ENCODE results near the gene INF2. TPM values are rescaled to one million over a fixed set of nuclear protein-coding genes. Genes with fewer than 3 reads are reported as not detected.

The INF2 gene
- total RNA-seq, 1 donor from 2014 or later = 28.4 TPM

- ATAC-seq = no peak
Measured at GRCh38 chr14:104705340-104706047, 16.1 kb downstream of the INF2 start.

- no peak for ATAC-seq
Measured at GRCh38 chr14:104706733-104707607, 17.6 kb downstream of the INF2 start.

- ATAC-seq = peak; percentile 5
Measured at GRCh38 chr14:104707608-104708595, 18.5 kb downstream of the INF2 start.

- peak; percentile 77 for ATAC-seq
Measured at GRCh38 chr14:104708606-104709268, 19.3 kb downstream of the INF2 start.

- no peak for ATAC-seq
Measured at GRCh38 chr14:104709387-104710039, 20.1 kb downstream of the INF2 start.

GRCh38 chr14:104710071-104710735 is 20.8 kb downstream of the INF2 start:
- no peak for ATAC-seq

- ATAC-seq = no peak
Measured at GRCh38 chr14:104712881-104713734, 23.7 kb downstream of the INF2 start.

- no peak for ATAC-seq
Measured at GRCh38 chr14:104714066-104714465, 24.6 kb downstream of the INF2 start.

- ATAC-seq = no peak
Measured at GRCh38 chr14:104714681-104715080, 25.3 kb downstream of the INF2 start.

- peak; percentile 23 for ATAC-seq
Measured at GRCh38 chr14:104715416-104715815, 26.0 kb downstream of the INF2 start.

GRCh38 chr14:104715871-104716270 is 26.5 kb downstream of the INF2 start:
- peak; percentile 22 for ATAC-seq

- no peak for ATAC-seq
Measured at GRCh38 chr14:104717137-104717536, 27.7 kb downstream of the INF2 start.

- no peak for ATAC-seq
Measured at GRCh38 chr14:104717646-104718045, 28.2 kb downstream of the INF2 start.

- no peak for ATAC-seq
Measured at GRCh38 chr14:104718147-104718546, 28.7 kb downstream of the INF2 start.

GRCh38 chr14:104718871-104719270 is 29.5 kb downstream of the INF2 start:
- no peak for ATAC-seq

- ATAC-seq = no peak
Measured at GRCh38 chr14:104719343-104719742, 29.9 kb downstream of the INF2 start.

GRCh38 chr14:104721505-104722431 is 32.4 kb downstream of the INF2 start:
- ATAC-seq = no peak

- peak; percentile 7 for ATAC-seq
Measured at GRCh38 chr14:104722938-104723650, 33.7 kb downstream of the INF2 start.

Measured in esophagus mucosa (tissue), 1 donor.